Neural progenitor cell (in vitro differentiated cells): ENCODE results near the gene UBE2E1.

Experiments used
- EZH2 ChIP-seq: fragments of 200-600 bp; sonication (generic); IDR thresholded peaks from 2 replicates; pipeline ENCODE4 v1.6.1; 2017; ENCODE audit warnings: antibody characterized with exemption, mild to moderate bottlenecking, moderate library complexity
- EZH2phosphoT487 ChIP-seq: fragments of 200-600 bp; sonication (generic); IDR thresholded peaks from 2 replicates; pipeline ENCODE4 v1.6.1; 2017; ENCODE audit warnings: antibody characterized with exemption
- TF ChIP-seq, protein P1 (sequence below): fragments of 200-600 bp; sonication (generic); IDR thresholded peaks from 2 replicates; pipeline ENCODE4 v1.5.1; 2017; ENCODE audit warnings: antibody characterized with exemption, mild to moderate bottlenecking

DNA sequence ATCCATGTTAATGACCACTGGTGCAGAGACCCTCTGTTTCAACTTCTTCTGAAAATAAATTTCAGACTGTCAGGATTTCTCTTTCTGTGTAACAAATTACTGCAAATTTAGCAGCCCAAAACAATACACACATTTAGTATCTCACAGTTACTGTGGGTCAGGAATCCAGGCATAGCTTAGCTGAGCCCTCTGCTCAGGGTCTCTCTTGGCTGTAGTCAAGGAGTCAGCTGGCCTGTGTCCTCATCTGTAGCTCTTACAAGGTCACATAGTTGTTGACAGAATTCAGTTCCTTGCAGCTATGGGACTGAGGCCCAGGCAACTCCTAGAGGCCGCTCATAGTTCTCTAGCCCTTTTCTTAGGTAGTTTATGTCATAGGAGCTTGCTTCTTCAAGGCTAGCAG lies 59.2 kb downstream of the UBE2E1 start:
- TF ChIP-seq, protein P1, sequence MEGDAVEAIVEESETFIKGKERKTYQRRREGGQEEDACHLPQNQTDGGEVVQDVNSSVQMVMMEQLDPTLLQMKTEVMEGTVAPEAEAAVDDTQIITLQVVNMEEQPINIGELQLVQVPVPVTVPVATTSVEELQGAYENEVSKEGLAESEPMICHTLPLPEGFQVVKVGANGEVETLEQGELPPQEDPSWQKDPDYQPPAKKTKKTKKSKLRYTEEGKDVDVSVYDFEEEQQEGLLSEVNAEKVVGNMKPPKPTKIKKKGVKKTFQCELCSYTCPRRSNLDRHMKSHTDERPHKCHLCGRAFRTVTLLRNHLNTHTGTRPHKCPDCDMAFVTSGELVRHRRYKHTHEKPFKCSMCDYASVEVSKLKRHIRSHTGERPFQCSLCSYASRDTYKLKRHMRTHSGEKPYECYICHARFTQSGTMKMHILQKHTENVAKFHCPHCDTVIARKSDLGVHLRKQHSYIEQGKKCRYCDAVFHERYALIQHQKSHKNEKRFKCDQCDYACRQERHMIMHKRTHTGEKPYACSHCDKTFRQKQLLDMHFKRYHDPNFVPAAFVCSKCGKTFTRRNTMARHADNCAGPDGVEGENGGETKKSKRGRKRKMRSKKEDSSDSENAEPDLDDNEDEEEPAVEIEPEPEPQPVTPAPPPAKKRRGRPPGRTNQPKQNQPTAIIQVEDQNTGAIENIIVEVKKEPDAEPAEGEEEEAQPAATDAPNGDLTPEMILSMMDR = no peak
- no peak for TF ChIP-seq EZH2
- TF ChIP-seq EZH2phosphoT487 = no peak
